HFFc6 (cell line): ENCODE data around the gene KASH5. TPM values are rescaled to one million over a fixed set of nuclear protein-coding genes. Genes with fewer than 3 reads are reported as not detected.

Source experiments
- DNase-seq: peaks from one replicate; pipeline ENCODE4 v3.0.0-alpha.2; 2018
- H3K27ac Mint-ChIP-seq: 2 replicates; pipeline ENCODE4 v1.8.0; 2020; ENCODE audit warnings: mild to moderate bottlenecking, mixed read lengths
- H3K27me3 Mint-ChIP-seq: 2 replicates; pipeline ENCODE4 v1.8.0; 2021; ENCODE audit warnings: mild to moderate bottlenecking, moderate library complexity, mixed read lengths; ENCODE audit not compliant: insufficient read depth
- H3K36me3 Mint-ChIP-seq: 2 replicates; pipeline ENCODE4 v1.8.0; 2021; ENCODE audit warnings: low read depth, mixed read lengths
- H3K4me1 Mint-ChIP-seq: 2 replicates; pipeline ENCODE4 v1.8.0; 2020; ENCODE audit warnings: low read depth, mixed read lengths
- H3K4me3 Mint-ChIP-seq: 2 replicates; pipeline ENCODE4 v1.8.0; 2020; ENCODE audit warnings: mild to moderate bottlenecking, moderate library complexity, mixed read lengths
- H3K9me3 Mint-ChIP-seq: 2 replicates; pipeline ENCODE4 v1.8.0; 2020; ENCODE audit warnings: mild to moderate bottlenecking, mixed read lengths
- total RNA-seq, 6 experiments: library from RNA; stranded (reverse); fragmentation: NEBNext Ultra II Directional; extraction: Animal tissue kit (Norgen Biotek cat#: 25700); gene quantifications; 2 replicates in 1 of 6; 3 replicates in 5 of 6; pipeline ENCODE4 v1.2.3, GENCODE V29; 2021
- TF ChIP-seq, protein P1 (sequence below): fragments of 200-600 bp; sonication (generic); IDR thresholded peaks from 2 replicates; pipeline ENCODE4 v1.5.0; 2021; ENCODE audit warnings: antibody characterized with exemption, mild to moderate bottlenecking

Gene KASH5
- total RNA-seq, 6 experiments from 2014 or later, result not detected

- Mint-ChIP-seq H3K4me3 (no peak overlapping the region), H3K27ac (no peak overlapping the region), H3K27me3 (peaks cover 34% of the 10 kb centered on the region)
These were observed 13.2 kb upstream of the KASH5 start for GRCh38 chr19:49374665-49375434.

GRCh38 chr19:49378512-49378911 lies 9.5 kb upstream of the KASH5 start:
- DNase-seq, result no peak
- Mint-ChIP-seq H3K4me1 (no peaks in the 10 kb centered on the region), H3K4me3 (no peak overlapping the region), H3K27ac (no peak overlapping the region), H3K36me3 (no peaks in the 10 kb centered on the region), H3K9me3 (peaks cover 19% of the 10 kb centered on the region), H3K27me3 (peaks cover 28% of the 10 kb centered on the region)
- TF ChIP-seq, protein P1, sequence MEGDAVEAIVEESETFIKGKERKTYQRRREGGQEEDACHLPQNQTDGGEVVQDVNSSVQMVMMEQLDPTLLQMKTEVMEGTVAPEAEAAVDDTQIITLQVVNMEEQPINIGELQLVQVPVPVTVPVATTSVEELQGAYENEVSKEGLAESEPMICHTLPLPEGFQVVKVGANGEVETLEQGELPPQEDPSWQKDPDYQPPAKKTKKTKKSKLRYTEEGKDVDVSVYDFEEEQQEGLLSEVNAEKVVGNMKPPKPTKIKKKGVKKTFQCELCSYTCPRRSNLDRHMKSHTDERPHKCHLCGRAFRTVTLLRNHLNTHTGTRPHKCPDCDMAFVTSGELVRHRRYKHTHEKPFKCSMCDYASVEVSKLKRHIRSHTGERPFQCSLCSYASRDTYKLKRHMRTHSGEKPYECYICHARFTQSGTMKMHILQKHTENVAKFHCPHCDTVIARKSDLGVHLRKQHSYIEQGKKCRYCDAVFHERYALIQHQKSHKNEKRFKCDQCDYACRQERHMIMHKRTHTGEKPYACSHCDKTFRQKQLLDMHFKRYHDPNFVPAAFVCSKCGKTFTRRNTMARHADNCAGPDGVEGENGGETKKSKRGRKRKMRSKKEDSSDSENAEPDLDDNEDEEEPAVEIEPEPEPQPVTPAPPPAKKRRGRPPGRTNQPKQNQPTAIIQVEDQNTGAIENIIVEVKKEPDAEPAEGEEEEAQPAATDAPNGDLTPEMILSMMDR, result no peak

More at GRCh38 chr19:49374665-49375434, 13.2 kb upstream of the KASH5 start:
- DNase-seq, result no peak
- H3K4me1 Mint-ChIP-seq, result no peaks in the 10 kb centered on the region
- H3K36me3 Mint-ChIP-seq, result no peaks in the 10 kb centered on the region; the same call in 1 of the 2 replicates
- H3K9me3 Mint-ChIP-seq, result peaks cover 12% of the 10 kb centered on the region
- TF ChIP-seq, protein P1, result no peak

- Mint-ChIP-seq H3K4me3 (no peak overlapping the region), H3K27me3 (peaks cover 20% of the 10 kb centered on the region), H3K9me3 (peaks cover 19% of the 10 kb centered on the region), H3K4me1 (no peaks in the 10 kb centered on the region), H3K36me3 (no peaks in the 10 kb centered on the region), H3K27ac (no peak overlapping the region)
- TF ChIP-seq, protein P1, result no peak
- DNase-seq, result no peak
These were observed 7.7 kb upstream of the KASH5 start for GRCh38 chr19:49380391-49380790.

DNA sequence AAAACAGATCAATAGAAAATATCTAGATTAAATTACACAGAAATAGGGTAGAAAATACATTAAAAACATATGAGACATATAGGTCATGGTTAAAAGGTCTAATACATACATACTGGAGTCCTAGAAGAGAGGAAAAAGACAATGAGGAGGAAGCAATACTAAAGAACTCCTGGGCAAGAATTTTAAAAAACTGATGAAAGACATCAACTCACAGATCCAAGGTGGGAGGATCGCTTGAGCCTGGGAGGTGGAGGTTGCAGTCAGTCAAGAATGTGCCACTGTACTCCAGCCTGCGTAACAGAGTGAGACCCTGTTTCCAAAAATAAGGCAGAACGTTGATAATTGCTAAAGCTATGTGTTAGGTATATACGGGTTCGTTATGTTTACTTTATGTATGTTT lies 5.4 kb upstream of the KASH5 start:
- Mint-ChIP-seq H3K4me3 (no peak overlapping the region), H3K27ac (no peak overlapping the region), H3K9me3 (peaks cover 19% of the 10 kb centered on the region), H3K36me3 (no peaks in the 10 kb centered on the region), H3K4me1 (no peaks in the 10 kb centered on the region), H3K27me3 (peaks cover 9% of the 10 kb centered on the region)
- TF ChIP-seq, protein P1, result no peak
- no peak for DNase-seq

GRCh38 chr19:49383599-49383998 lies 4.5 kb upstream of the KASH5 start:
- Mint-ChIP-seq H3K27ac (no peak overlapping the region), H3K27me3 (peaks cover 12% of the 10 kb centered on the region), H3K36me3 (no peaks in the 10 kb centered on the region), H3K4me3 (no peak overlapping the region), H3K4me1 (no peaks in the 10 kb centered on the region), H3K9me3 (peaks cover 19% of the 10 kb centered on the region)
- no peak for DNase-seq
- TF ChIP-seq, protein P1, result no peak
